Endothelial cell of umbilical vein (primary cell): Measurements from ENCODE around the gene PAK5. TPM values are rescaled to one million over a fixed set of nuclear protein-coding genes. Genes with fewer than 3 reads are reported as not detected.

Experiments used
- BruUV-seq: library from RNA; stranded (reverse); fragments of 400-500 nt; replicated peaks from 2 replicates; lab custom pipeline; 2021; lab: Mats Ljungman, UMichigan
- CTCF ChIA-PET: fragments of 300-600, 350-600 bp; sonication (Branson Sonifier 250); formaldehyde crosslinking; loops from one replicate; lab custom pipeline; 2021; ENCODE audit warnings: antibody characterized with exemption, inconsistent platforms; lab: Charles Lee
- POLR2A ChIA-PET: fragments of 300-600, 350-600 bp; sonication (Branson Sonifier 250); formaldehyde crosslinking; loops from one replicate; lab custom pipeline; 2021; ENCODE audit warnings: antibody characterized with exemption, inconsistent platforms; lab: Charles Lee
- DNase-seq: peaks from one replicate; pipeline ENCODE4 v3.0.0-alpha.2; 2011; ENCODE audit warnings: low read depth, low spot score
- FAIRE-seq: peaks from 2 replicates; lab custom pipeline; 2011; peaks lifted over from hg19 to GRCh38; lab: Jason Lieb, UNC
- H2AFZ ChIP-seq: 2 replicates; pipeline ENCODE4 v1.6.0; 2012; ENCODE audit warnings: low read depth, low read length, control low read depth, inconsistent platforms
- H3K27ac ChIP-seq: 2 replicates; pipeline ENCODE4 v1.5.1; 2011; ENCODE audit warnings: low read depth, mild to moderate bottlenecking, control low read depth, low read length, moderate library complexity; ENCODE audit not compliant: insufficient read depth
- H3K27me3 ChIP-seq, 2 experiments: 2 replicates each; pipeline versions ENCODE4 v1.6.0 to v1.6.1; 2011; ENCODE audit warnings: low read length in 2 of 2, mixed read lengths in 1 of 2; ENCODE audit not compliant: control insufficient read depth in 2 of 2, insufficient read depth in 2 of 2
- H3K36me3 ChIP-seq, 2 experiments: 2 replicates in 1 of 2; 3 replicates in 1 of 2; pipeline ENCODE4 v1.5.1; 2011; ENCODE audit warnings: low read length in 2 of 2, mild to moderate bottlenecking in 1 of 2, moderate library complexity in 1 of 2; ENCODE audit not compliant: control insufficient read depth in 2 of 2, insufficient read depth in 2 of 2; ENCODE audit errors: extremely low read depth in 1 of 2
- H3K4me1 ChIP-seq: 3 replicates; pipeline ENCODE4 v1.5.1; 2011; ENCODE audit warnings: mild to moderate bottlenecking, low read length; ENCODE audit not compliant: control insufficient read depth, insufficient read depth; ENCODE audit errors: extremely low read depth
- H3K4me2 ChIP-seq: 2 replicates; pipeline ENCODE4 v1.6.1; 2011; ENCODE audit warnings: low read length, control low read depth, mixed read lengths; ENCODE audit not compliant: insufficient read depth
- H3K4me3 ChIP-seq, 3 experiments: fragments of 200-600 bp in 1 of 3; sonication (generic), shearing (Covaris generic) in 1 of 3; replicated peaks in 1 of 3; 2 replicates each; pipeline ENCODE4 v1.5.1; 2011 to 2016; ENCODE audit warnings: control low read depth in 3 of 3, low read length in 3 of 3, mild to moderate bottlenecking in 2 of 3, inconsistent platforms in 1 of 3, low read depth in 1 of 3, moderate library complexity in 1 of 3; ENCODE audit not compliant: insufficient read depth in 1 of 3
- H3K79me2 ChIP-seq: 2 replicates; pipeline ENCODE4 v1.6.0; 2012; ENCODE audit warnings: low read length, inconsistent platforms; ENCODE audit not compliant: control insufficient read depth, insufficient read depth
- H3K9ac ChIP-seq: replicated peaks from 2 replicates; pipeline ENCODE3; 2011; ENCODE audit warnings: low read length, control low read depth; ENCODE audit not compliant: insufficient read depth; ENCODE audit errors: extremely low read depth
- H3K9me1 ChIP-seq: replicated peaks from 3 replicates; pipeline ENCODE4 v1.6.0; 2011; ENCODE audit warnings: mild to moderate bottlenecking, low read length; ENCODE audit not compliant: control insufficient read depth, insufficient read depth; ENCODE audit errors: extremely low read depth
- H3K9me3 ChIP-seq: replicated peaks from 2 replicates; pipeline ENCODE4 v1.5.1; 2012; ENCODE audit warnings: low read length, inconsistent platforms; ENCODE audit not compliant: control insufficient read depth, insufficient read depth
- H4K20me1 ChIP-seq: replicated peaks from 2 replicates; pipeline ENCODE3; 2011; ENCODE audit warnings: mild to moderate bottlenecking, low read length; ENCODE audit not compliant: control insufficient read depth, insufficient read depth; ENCODE audit errors: extremely low read depth
- EZH2 ChIP-seq: IDR thresholded peaks from 2 replicates; pipeline ENCODE4 v1.6.1; 2012; ENCODE audit warnings: borderline replicate concordance, low read depth, mild to moderate bottlenecking, moderate library complexity, low read length, inconsistent platforms; ENCODE audit not compliant: severe bottlenecking
- FOS ChIP-seq: IDR thresholded peaks from 2 replicates; pipeline ENCODE4 v1.6.1; 2011; ENCODE audit warnings: mild to moderate bottlenecking, low read length, moderate library complexity, borderline replicate concordance; ENCODE audit not compliant: insufficient read depth
- GATA2 ChIP-seq: IDR thresholded peaks from 2 replicates; pipeline ENCODE4 v1.7.0; 2011; ENCODE audit warnings: low read depth, mild to moderate bottlenecking, moderate library complexity, mixed read lengths, low read length; ENCODE audit not compliant: insufficient read length, insufficient read depth
- JUN ChIP-seq: IDR thresholded peaks from 2 replicates; pipeline ENCODE4 v1.6.1; 2011; ENCODE audit warnings: borderline replicate concordance, low read depth; ENCODE audit not compliant: insufficient read length, insufficient read depth
- MYC ChIP-seq: IDR thresholded peaks from one replicate; pipeline ENCODE4 v1.6.1; 2011; ENCODE audit warnings: mild to moderate bottlenecking, low read depth, low read length
- POLR2A ChIP-seq: IDR thresholded peaks from 2 replicates; pipeline ENCODE4 v1.6.1; 2012; ENCODE audit warnings: low read depth, mild to moderate bottlenecking, control low read depth, low read length
- POLR2AphosphoS5 ChIP-seq: IDR thresholded peaks from 2 replicates; pipeline ENCODE4 v1.6.1; 2012; ENCODE audit warnings: low read depth, mild to moderate bottlenecking, control low read depth, low read length, moderate library complexity; ENCODE audit not compliant: insufficient read depth
- dilution Hi-C: fragments of 300-500 bp; cut with MboI; formaldehyde crosslinking; loops from one replicate; pipeline ENCODE4 v1.15.0; 2019; ENCODE audit warnings: low sequenced_read_pairs; ENCODE audit not compliant: extremely low pct_ligation_motif_present
- intact Hi-C: fragments of 100-400 bp; cut with micrococcal nuclease; formaldehyde crosslinking; loops from one replicate; pipeline ENCODE4 v1.10.0; 2022
- polyA plus RNA-seq, 4 experiments: library from polyadenylated mRNA; depleted of rRNA in 3 of 4; stranded (reverse) in 3 of 4; unstranded in 1 of 4; fragments of >200 nt; gene quantifications; 2 replicates each; pipeline versions ENCODE4 v1.2.1 to v1.2.3, GENCODE V29; 2011 to 2012; ENCODE audit warnings: missing spikeins in 1 of 4
- total RNA-seq: library from RNA; stranded (reverse); gene quantifications from 2 replicates; pipeline ENCODE4 v1.2.3, GENCODE V29; 2021
- TF ChIP-seq, protein P1 (sequence below): IDR thresholded peaks from 2 replicates; pipeline ENCODE4 v1.6.1; 2011; ENCODE audit not compliant: insufficient read depth, insufficient read length
- TF ChIP-seq, protein P2 (sequence below), 2 donors: IDR thresholded peaks; 1 replicate in 1 of 2; 2 replicates in 1 of 2; pipeline ENCODE4 v1.5.1; 2011; ENCODE audit warnings: low read length in 2 of 2, mild to moderate bottlenecking in 2 of 2, moderate library complexity in 2 of 2, control low read depth in 1 of 2, inconsistent platforms in 1 of 2, low read depth in 1 of 2; ENCODE audit not compliant: insufficient read depth in 1 of 2; ENCODE audit errors: extremely low read depth in 1 of 2

The PAK5 gene
- total and polyA plus RNA-seq, 2 donors (not counting 3 experiments of a cell fraction or from before 2014, with no cell fraction given) = not detected

DNA sequence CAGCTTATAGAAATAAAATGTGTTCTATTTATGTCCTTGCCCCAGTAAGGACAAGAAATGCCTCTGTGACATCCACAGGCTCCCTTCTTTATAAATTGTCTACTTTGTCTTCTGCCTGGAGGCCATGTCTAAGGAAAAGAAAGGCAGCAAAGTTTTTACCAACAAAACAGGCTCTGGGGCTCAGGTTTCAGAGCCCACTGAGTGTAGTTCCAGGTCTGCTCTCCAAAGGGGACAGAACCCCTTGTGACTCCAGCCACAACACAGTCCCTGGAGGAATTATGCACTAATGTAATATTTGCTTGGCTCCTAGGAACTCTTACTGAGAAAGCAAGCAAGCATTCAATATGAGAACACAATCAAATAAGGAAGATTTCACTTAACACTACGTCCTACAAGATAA, 80.1 kb downstream of the PAK5 start:
- POLR2A ChIA-PET = no interaction called here
- no peak for FAIRE-seq

DNA sequence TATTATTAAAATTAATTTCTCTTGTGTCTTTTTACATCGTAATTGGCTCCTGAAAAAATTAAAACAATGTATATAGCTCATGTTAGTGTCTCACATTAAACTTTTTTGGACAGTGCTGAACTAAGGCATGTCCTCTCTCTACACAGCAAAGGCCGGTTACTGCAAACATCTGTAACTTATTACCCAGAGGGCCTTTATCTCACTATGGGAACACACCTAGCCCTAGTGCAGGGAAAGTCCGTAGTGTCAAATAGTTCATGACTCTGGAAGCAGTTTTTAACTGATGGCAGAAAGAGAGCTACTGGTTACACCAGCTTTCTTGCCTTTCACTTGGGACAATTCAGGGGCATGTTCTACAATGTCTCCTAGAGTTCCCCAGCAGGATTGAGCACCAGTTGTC, 82.2 kb downstream of the PAK5 start:
- no peak overlapping the region for H3K4me2 ChIP-seq
- FAIRE-seq (no peak), DNase-seq (no peak)
- H3K27me3 ChIP-seq = no peaks in the 10 kb centered on the region
- H2AFZ ChIP-seq = no peak overlapping the region
- ChIA-PET CTCF (no interaction called here), POLR2A (no interaction called here)
- H3K27ac ChIP-seq = no peak overlapping the region
- H3K9me3 ChIP-seq = no peaks in the 10 kb centered on the region
- no TSS peak for BruUV-seq
- no peaks in the 10 kb centered on the region for H3K4me1 ChIP-seq
- dilution Hi-C loops = no loop called here
- H4K20me1 ChIP-seq = no peaks in the 10 kb centered on the region
- no peak overlapping the region for H3K4me3 ChIP-seq
- no peaks in the 10 kb centered on the region for H3K79me2 ChIP-seq
- H3K9ac ChIP-seq = no peak overlapping the region
- intact Hi-C loops = no loop called here
- no peaks in the 10 kb centered on the region for H3K36me3 ChIP-seq
- H3K9me1 ChIP-seq = no peaks in the 10 kb centered on the region
- TF ChIP-seq FOS (no peak), POLR2AphosphoS5 (no peak), JUN (no peak), GATA2 (no peak), POLR2A (no peak), EZH2 (no peak)
- TF ChIP-seq, protein P1, sequence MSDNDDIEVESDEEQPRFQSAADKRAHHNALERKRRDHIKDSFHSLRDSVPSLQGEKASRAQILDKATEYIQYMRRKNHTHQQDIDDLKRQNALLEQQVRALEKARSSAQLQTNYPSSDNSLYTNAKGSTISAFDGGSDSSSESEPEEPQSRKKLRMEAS = no peak
- TF ChIP-seq, protein P2, sequence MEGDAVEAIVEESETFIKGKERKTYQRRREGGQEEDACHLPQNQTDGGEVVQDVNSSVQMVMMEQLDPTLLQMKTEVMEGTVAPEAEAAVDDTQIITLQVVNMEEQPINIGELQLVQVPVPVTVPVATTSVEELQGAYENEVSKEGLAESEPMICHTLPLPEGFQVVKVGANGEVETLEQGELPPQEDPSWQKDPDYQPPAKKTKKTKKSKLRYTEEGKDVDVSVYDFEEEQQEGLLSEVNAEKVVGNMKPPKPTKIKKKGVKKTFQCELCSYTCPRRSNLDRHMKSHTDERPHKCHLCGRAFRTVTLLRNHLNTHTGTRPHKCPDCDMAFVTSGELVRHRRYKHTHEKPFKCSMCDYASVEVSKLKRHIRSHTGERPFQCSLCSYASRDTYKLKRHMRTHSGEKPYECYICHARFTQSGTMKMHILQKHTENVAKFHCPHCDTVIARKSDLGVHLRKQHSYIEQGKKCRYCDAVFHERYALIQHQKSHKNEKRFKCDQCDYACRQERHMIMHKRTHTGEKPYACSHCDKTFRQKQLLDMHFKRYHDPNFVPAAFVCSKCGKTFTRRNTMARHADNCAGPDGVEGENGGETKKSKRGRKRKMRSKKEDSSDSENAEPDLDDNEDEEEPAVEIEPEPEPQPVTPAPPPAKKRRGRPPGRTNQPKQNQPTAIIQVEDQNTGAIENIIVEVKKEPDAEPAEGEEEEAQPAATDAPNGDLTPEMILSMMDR (IDR thresholded peaks at IDR 0.05; ENCODE audit: extremely low read depth in 1 of 2, insufficient read depth in 1 of 2, low read depth in 1 of 2, low read length in 2 of 2) = no peak

More for the DNA sequence above, 80.1 kb downstream of the PAK5 start:
- H4K20me1 ChIP-seq = no peaks in the 10 kb centered on the region
- H3K27ac ChIP-seq = no peak overlapping the region
- H3K9ac ChIP-seq = no peak overlapping the region
- H3K4me2 ChIP-seq = no peak overlapping the region
- no TSS peak for BruUV-seq
- H3K4me3 ChIP-seq = no peak overlapping the region
- H3K9me1 ChIP-seq = no peaks in the 10 kb centered on the region
- TF ChIP-seq, protein P1 = no peak
- TF ChIP-seq POLR2A = no peak
- TF ChIP-seq JUN = no peak
- no peak for TF ChIP-seq FOS
- no peak for TF ChIP-seq MYC
- H3K4me1 ChIP-seq = no peaks in the 10 kb centered on the region
- no peak for DNase-seq
- no peaks in the 10 kb centered on the region for H3K27me3 ChIP-seq
- dilution Hi-C loops = no loop called here
- no peaks in the 10 kb centered on the region for H3K36me3 ChIP-seq
- H3K9me3 ChIP-seq = no peaks in the 10 kb centered on the region
- intact Hi-C loops = no loop called here
- H2AFZ ChIP-seq = no peak overlapping the region
- CTCF ChIA-PET = no interaction called here
- H3K79me2 ChIP-seq = no peaks in the 10 kb centered on the region
